Neural progenitor cell (in vitro differentiated cells): ENCODE results near the gene AGRP. TPM values are rescaled to one million over a fixed set of nuclear protein-coding genes. Genes with fewer than 3 reads are reported as not detected.

Source experiments
- DNase-seq: peaks from one replicate; pipeline ENCODE4 v3.0.0-alpha.2; 2016; ENCODE audit warnings: low spot score
- H2AFZ ChIP-seq: fragments of 200-600 bp; sonication (generic); replicated peaks from 2 replicates; pipeline ENCODE4 v1.6.1; 2016; ENCODE audit warnings: antibody characterized with exemption
- H3F3A ChIP-seq: fragments of 200-600 bp; sonication (generic); 2 replicates; pipeline ENCODE4 v1.6.1; 2016; ENCODE audit warnings: antibody characterized with exemption, low read depth
- H3K27ac ChIP-seq: fragments of 200-600 bp; sonication (generic); 2 replicates; pipeline ENCODE4 v1.5.1; 2016; ENCODE audit warnings: mild to moderate bottlenecking
- H3K27me3 ChIP-seq: fragments of 200-600 bp; sonication (generic); 2 replicates; pipeline ENCODE4 v1.6.1; 2016; ENCODE audit warnings: mild to moderate bottlenecking, moderate library complexity
- H3K36me3 ChIP-seq: fragments of 200-600 bp; sonication (generic); 2 replicates; pipeline ENCODE4 v1.5.1; 2016
- H3K4me1 ChIP-seq: fragments of 200-600 bp; sonication (generic); 2 replicates; pipeline ENCODE4 v1.6.1; 2016; ENCODE audit warnings: mixed run types
- H3K4me2 ChIP-seq: fragments of 200-600 bp; sonication (generic); 2 replicates; pipeline ENCODE4 v1.6.1; 2016
- H3K4me3 ChIP-seq: fragments of 200-600 bp; sonication (generic); 2 replicates; pipeline ENCODE4 v1.5.1; 2016
- H3K79me2 ChIP-seq: fragments of 200-600 bp; sonication (generic); 2 replicates; pipeline ENCODE4 v1.6.1; 2016; ENCODE audit warnings: low read depth
- H3K9ac ChIP-seq: fragments of 200-600 bp; sonication (generic); 2 replicates; pipeline ENCODE4 v1.6.1; 2016
- H3K9me3 ChIP-seq: fragments of 200-600 bp; sonication (generic); 2 replicates; pipeline ENCODE4 v1.5.1; 2016; ENCODE audit warnings: low read depth
- H4K20me1 ChIP-seq: fragments of 200-600 bp; sonication (generic); 2 replicates; pipeline ENCODE4 v1.6.1; 2016; ENCODE audit warnings: low read depth
- H3K27ac Mint-ChIP-seq: 3 replicates; pipeline ENCODE4 v1.8.0; 2021; ENCODE audit warnings: mixed read lengths
- H3K27me3 Mint-ChIP-seq: 2 replicates; pipeline ENCODE4 v1.8.0; 2022; ENCODE audit warnings: low read depth, mild to moderate bottlenecking, inconsistent platforms, moderate library complexity, mixed read lengths; ENCODE audit not compliant: insufficient read depth
- H3K36me3 Mint-ChIP-seq: 3 replicates; pipeline ENCODE4 v1.8.0; 2021; ENCODE audit warnings: mixed read lengths
- H3K4me1 Mint-ChIP-seq: 3 replicates; pipeline ENCODE4 v1.8.0; 2021; ENCODE audit warnings: mixed read lengths
- H3K4me3 Mint-ChIP-seq: 3 replicates; pipeline ENCODE4 v1.8.0; 2021; ENCODE audit warnings: mild to moderate bottlenecking, moderate library complexity, mixed read lengths
- H3K9me3 Mint-ChIP-seq: 3 replicates; pipeline ENCODE4 v1.8.0; 2020; ENCODE audit warnings: mixed read lengths
- EZH2 ChIP-seq: fragments of 200-600 bp; sonication (generic); IDR thresholded peaks from 2 replicates; pipeline ENCODE4 v1.6.1; 2017; ENCODE audit warnings: antibody characterized with exemption, mild to moderate bottlenecking, moderate library complexity
- EZH2phosphoT487 ChIP-seq: fragments of 200-600 bp; sonication (generic); IDR thresholded peaks from 2 replicates; pipeline ENCODE4 v1.6.1; 2017; ENCODE audit warnings: antibody characterized with exemption
- total RNA-seq: library from RNA; depleted of rRNA; stranded (reverse); fragments of >200 nt; gene quantifications from 2 replicates; pipeline ENCODE4 v1.2.3, GENCODE V29; 2015; ENCODE audit warnings: low replicate concordance
- TF ChIP-seq, protein P1 (sequence below): fragments of 200-600 bp; sonication (generic); IDR thresholded peaks from 2 replicates; pipeline ENCODE4 v1.5.1; 2017; ENCODE audit warnings: antibody characterized with exemption, mild to moderate bottlenecking

The AGRP gene
- total RNA-seq, 1 donor from 2014 or later, result not detected

DNA sequence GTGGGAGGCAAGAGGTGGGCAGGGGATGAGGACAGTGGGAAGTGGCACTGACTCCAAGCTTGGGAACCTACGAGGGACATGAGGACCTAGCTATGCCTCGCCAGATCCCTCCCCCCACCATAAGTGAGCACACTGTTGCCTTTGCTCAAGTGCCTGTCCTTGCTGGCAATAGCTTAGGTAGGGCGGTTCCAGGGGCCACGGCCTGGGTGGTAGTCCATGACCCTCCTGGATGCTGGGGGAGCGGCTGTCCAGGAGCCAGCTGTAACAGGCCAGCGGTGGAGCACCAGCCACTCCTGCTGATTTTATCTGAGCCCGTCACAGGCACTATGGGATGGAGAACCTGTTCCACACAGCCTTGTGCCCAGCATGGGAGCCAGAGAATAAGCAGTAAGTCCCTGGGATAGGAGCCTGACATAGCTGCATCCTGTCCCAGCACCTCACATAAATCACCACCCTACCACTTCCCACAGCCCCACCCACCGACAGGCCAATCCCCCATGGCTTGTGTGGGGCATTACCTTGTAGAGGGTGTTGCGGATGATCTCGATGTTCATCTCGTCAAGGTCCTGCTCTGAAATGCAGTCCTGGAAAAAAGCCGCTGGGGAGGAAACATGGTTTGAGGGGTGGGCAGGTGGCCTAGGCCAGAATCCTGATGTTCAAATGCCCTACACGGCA lies 40.6 kb downstream of the AGRP start:
- Histone ChIP-seq H2AFZ (no peak overlapping the region), H4K20me1 (peaks cover 14% of the 10 kb centered on the region), H3K9ac (no peak overlapping the region), H3K79me2 (no peaks in the 10 kb centered on the region), H3K4me1 (peaks cover 7% of the 10 kb centered on the region), H3K36me3 (no peaks in the 10 kb centered on the region), H3K4me2 (no peak overlapping the region), H3F3A (no peaks in the 10 kb centered on the region), H3K27ac (no peak overlapping the region), H3K4me3 (no peak overlapping the region), H3K9me3 (no peaks in the 10 kb centered on the region), H3K27me3 (no peaks in the 10 kb centered on the region)
- Mint-ChIP-seq H3K4me1 (peaks cover 8% of the 10 kb centered on the region), H3K27me3 (peaks cover 4% of the 10 kb centered on the region), H3K9me3 (no peaks in the 10 kb centered on the region), H3K27ac (no peak overlapping the region), H3K36me3 (peaks cover 3% of the 10 kb centered on the region), H3K4me3 (no peak overlapping the region)
- TF ChIP-seq EZH2 (no peak), EZH2phosphoT487 (no peak)
- TF ChIP-seq, protein P1, sequence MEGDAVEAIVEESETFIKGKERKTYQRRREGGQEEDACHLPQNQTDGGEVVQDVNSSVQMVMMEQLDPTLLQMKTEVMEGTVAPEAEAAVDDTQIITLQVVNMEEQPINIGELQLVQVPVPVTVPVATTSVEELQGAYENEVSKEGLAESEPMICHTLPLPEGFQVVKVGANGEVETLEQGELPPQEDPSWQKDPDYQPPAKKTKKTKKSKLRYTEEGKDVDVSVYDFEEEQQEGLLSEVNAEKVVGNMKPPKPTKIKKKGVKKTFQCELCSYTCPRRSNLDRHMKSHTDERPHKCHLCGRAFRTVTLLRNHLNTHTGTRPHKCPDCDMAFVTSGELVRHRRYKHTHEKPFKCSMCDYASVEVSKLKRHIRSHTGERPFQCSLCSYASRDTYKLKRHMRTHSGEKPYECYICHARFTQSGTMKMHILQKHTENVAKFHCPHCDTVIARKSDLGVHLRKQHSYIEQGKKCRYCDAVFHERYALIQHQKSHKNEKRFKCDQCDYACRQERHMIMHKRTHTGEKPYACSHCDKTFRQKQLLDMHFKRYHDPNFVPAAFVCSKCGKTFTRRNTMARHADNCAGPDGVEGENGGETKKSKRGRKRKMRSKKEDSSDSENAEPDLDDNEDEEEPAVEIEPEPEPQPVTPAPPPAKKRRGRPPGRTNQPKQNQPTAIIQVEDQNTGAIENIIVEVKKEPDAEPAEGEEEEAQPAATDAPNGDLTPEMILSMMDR, result no peak
- no peak for DNase-seq

DNA sequence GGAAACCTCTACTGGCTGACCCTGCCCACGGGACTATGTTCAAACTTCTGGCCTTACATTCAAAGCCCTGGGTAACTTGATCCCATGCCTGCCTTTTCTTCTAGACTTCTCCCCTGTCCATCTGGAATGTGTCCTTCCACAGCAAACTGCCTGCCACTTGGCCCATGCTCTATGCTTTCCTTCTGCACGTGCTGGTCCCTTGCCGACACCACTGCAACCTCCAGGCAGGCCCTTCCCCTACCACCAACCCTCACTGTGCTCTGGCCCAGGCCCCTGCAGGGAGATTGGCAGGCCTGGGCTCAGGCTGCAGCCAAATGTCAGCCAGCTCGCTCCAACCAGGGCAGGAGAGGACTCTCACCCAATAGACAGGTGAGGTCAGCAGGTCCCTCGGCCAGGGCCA lies 41.4 kb downstream of the AGRP start:
- peak overlapping the region; percentile 79 for H3K27ac Mint-ChIP-seq

DNA sequence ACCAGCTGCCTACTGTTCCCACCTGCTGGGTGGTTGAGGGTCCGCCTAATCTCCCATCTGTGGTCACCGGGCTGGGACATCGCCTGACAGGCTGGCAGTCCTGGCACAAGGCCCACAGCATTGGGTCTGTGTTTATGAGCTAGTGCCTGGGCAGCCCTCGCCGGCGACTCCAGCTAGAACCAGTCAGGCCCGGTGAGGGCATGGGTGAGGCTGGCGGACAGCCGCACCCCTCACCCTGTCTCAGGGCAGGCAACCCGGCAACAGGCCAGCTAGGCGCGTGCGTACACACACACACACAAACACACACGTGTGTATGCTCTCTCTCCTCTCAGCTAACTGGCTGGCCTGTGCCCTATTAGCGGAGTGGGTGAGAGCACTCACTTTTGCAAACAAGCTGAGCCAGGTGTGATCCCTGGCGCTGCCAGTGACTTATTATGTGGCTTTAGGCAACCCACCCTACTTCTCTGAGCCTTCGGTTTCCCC lies 42.0 kb downstream of the AGRP start:
- Histone ChIP-seq H4K20me1 (peaks cover 14% of the 10 kb centered on the region), H3K36me3 (no peaks in the 10 kb centered on the region), H3F3A (no peaks in the 10 kb centered on the region), H3K27ac (no peak overlapping the region), H3K9ac (no peak overlapping the region), H3K9me3 (no peaks in the 10 kb centered on the region), H3K4me2 (no peak overlapping the region), H3K27me3 (no peaks in the 10 kb centered on the region), H3K4me3 (no peak overlapping the region), H3K4me1 (peaks cover 7% of the 10 kb centered on the region), H3K79me2 (no peaks in the 10 kb centered on the region), H2AFZ (no peak overlapping the region)
- TF ChIP-seq, protein P1, result no peak
- TF ChIP-seq EZH2, result no peak
- no peak for TF ChIP-seq EZH2phosphoT487
- H3K4me3 Mint-ChIP-seq, result no peak overlapping the region
- H3K9me3 Mint-ChIP-seq, result no peaks in the 10 kb centered on the region
- no peak for DNase-seq
- H3K36me3 Mint-ChIP-seq, result peaks cover 3% of the 10 kb centered on the region
- H3K27me3 Mint-ChIP-seq, result peaks cover 6% of the 10 kb centered on the region
- H3K27ac Mint-ChIP-seq, result peak overlapping the region; percentile 79
- H3K4me1 Mint-ChIP-seq, result peaks cover 8% of the 10 kb centered on the region

More for the DNA sequence above, 41.4 kb downstream of the AGRP start:
- Mint-ChIP-seq H3K4me3 (peak overlapping the region; percentile 36), H3K9me3 (no peaks in the 10 kb centered on the region), H3K36me3 (peaks cover 3% of the 10 kb centered on the region), H3K27me3 (peaks cover 4% of the 10 kb centered on the region), H3K4me1 (peaks cover 8% of the 10 kb centered on the region)
- no peaks in the 10 kb centered on the region for H3K79me2 ChIP-seq
- H3K4me3 ChIP-seq, result no peak overlapping the region
- no peak overlapping the region for H3K9ac ChIP-seq
- no peak for DNase-seq
- no peaks in the 10 kb centered on the region for H3K27me3 ChIP-seq
- no peaks in the 10 kb centered on the region for H3K36me3 ChIP-seq
- TF ChIP-seq EZH2, result no peak
- no peak for TF ChIP-seq EZH2phosphoT487
- TF ChIP-seq, protein P1, result no peak
- H2AFZ ChIP-seq, result no peak overlapping the region
- H3K4me2 ChIP-seq, result no peak overlapping the region
- H3K9me3 ChIP-seq, result no peaks in the 10 kb centered on the region
- no peak overlapping the region for H3K27ac ChIP-seq
- no peaks in the 10 kb centered on the region for H3F3A ChIP-seq
- H3K4me1 ChIP-seq, result peaks cover 7% of the 10 kb centered on the region
- peaks cover 14% of the 10 kb centered on the region for H4K20me1 ChIP-seq
